ENCODE measurements around the gene TPRX2. TPM values are rescaled to one million over a fixed set of nuclear protein-coding genes. Genes with fewer than 3 reads are reported as not detected.

Gene TPRX2
- total and polyA plus RNA-seq, 10 of the 15 experiments (the other 5 are each of a cell fraction or from before 2014, with no cell fraction given): not detected

- FAIRE-seq (no peak), ATAC-seq (no peak), DNase-seq (ENCODE audit: low read depth, low spot score) (no peak)
- CTCF ChIA-PET: interaction anchor here (1.2 kb wide), 1 partner anchor 30 kb away, joined by 3 read pairs; no protein-coding TSS in a partner anchor
- WGBS (ENCODE audit: insufficient coverage, insufficient replicate concordance, low lambda C conversion rate, missing lambda C conversion rate): 59% methylated on average over 8 of the region's 8 CpGs
- Histone ChIP-seq H3K27ac (ENCODE audit: control insufficient read depth, insufficient read depth) (no peak overlapping the region), H3K9me3 (replicated peaks; ENCODE audit: control insufficient read depth, insufficient read depth, low read length) (no peaks in the 10 kb centered on the region), H3K4me1 (ENCODE audit: control insufficient read depth, insufficient read depth, low read length) (no peaks in the 10 kb centered on the region), H3K36me3 (ENCODE audit: control insufficient read depth in 2 of 2, insufficient read depth in 2 of 2, low read length in 1 of 2) (no peaks in the 10 kb centered on the region), H2AFZ (ENCODE audit: control insufficient read depth, low read depth, low read length) (no peak overlapping the region), H3K4me3 (no peak overlapping the region), H4K20me1 (ENCODE audit: control insufficient read depth, insufficient read depth) (no peaks in the 10 kb centered on the region), H3K4me2 (ENCODE audit: control insufficient read depth, insufficient read depth) (no peak overlapping the region), H3K9ac (ENCODE audit: control insufficient read depth, insufficient read depth, low read length) (no peak overlapping the region), H3K79me2 (ENCODE audit: control insufficient read depth, insufficient read depth, low read length) (no peaks in the 10 kb centered on the region), H3K27me3 (replicated peaks in 1 of 2; ENCODE audit: control insufficient read depth in 2 of 2, insufficient read depth in 2 of 2, low read length in 1 of 2) (no peaks in the 10 kb centered on the region)
- SMC1A ChIA-PET (ENCODE audit: uncharacterized antibody, unreplicated experiment): no interaction called here
- BruUV-seq (replicated peaks): no TSS peak
- in situ Hi-C loops (cut with MboI): no loop called here
- RAD21 ChIA-PET (ENCODE audit: unreplicated experiment): no interaction called here
- TF ChIP-seq BACH1 (IDR thresholded peaks at IDR 0.05; ENCODE audit: borderline replicate concordance) (no peak), FOXM1 (IDR thresholded peaks at IDR 0.05; ENCODE audit: low read depth, low read length) (no peak), SREBF2 (IDR thresholded peaks at IDR 0.05; ENCODE audit: low read length) (no peak), PML (IDR thresholded peaks at IDR 0.05; ENCODE audit: low read length) (no peak), KLF5 (IDR thresholded peaks at IDR 0.05; ENCODE audit: partially characterized antibody) (no peak), ELK1 (IDR thresholded peaks at IDR 0.05; ENCODE audit: low read depth, low read length) (no peak), NFIC (IDR thresholded peaks at IDR 0.05; ENCODE audit: low read depth, low read length) (no peak), ZNF24 (IDR thresholded peaks at IDR 0.05) (no peak)
- TF ChIP-seq, protein P1, sequence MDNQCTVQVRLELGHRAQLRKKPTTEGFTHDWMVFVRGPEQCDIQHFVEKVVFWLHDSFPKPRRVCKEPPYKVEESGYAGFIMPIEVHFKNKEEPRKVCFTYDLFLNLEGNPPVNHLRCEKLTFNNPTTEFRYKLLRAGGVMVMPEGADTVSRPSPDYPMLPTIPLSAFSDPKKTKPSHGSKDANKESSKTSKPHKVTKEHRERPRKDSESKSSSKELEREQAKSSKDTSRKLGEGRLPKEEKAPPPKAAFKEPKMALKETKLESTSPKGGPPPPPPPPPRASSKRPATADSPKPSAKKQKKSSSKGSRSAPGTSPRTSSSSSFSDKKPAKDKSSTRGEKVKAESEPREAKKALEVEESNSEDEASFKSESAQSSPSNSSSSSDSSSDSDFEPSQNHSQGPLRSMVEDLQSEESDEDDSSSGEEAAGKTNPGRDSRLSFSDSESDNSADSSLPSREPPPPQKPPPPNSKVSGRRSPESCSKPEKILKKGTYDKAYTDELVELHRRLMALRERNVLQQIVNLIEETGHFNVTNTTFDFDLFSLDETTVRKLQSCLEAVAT (IDR thresholded peaks at IDR 0.05): no peak
- TF ChIP-seq, protein P2, sequence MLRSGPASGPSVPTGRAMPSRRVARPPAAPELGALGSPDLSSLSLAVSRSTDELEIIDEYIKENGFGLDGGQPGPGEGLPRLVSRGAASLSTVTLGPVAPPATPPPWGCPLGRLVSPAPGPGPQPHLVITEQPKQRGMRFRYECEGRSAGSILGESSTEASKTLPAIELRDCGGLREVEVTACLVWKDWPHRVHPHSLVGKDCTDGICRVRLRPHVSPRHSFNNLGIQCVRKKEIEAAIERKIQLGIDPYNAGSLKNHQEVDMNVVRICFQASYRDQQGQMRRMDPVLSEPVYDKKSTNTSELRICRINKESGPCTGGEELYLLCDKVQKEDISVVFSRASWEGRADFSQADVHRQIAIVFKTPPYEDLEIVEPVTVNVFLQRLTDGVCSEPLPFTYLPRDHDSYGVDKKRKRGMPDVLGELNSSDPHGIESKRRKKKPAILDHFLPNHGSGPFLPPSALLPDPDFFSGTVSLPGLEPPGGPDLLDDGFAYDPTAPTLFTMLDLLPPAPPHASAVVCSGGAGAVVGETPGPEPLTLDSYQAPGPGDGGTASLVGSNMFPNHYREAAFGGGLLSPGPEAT (IDR thresholded peaks at IDR 0.05; ENCODE audit: low read depth): no peak
- intact Hi-C loops (cut with micrococcal nuclease; ENCODE audit: unreplicated experiment): no loop called here
- POLR2A ChIA-PET: no interaction called here
These were observed 40.3 kb downstream of the TPRX2 start for GRCh38 chr19:47899335-47899734.
